HG03175 (cell line): ENCODE measurements around the gene TCFL5.
A peak's percentile ranks its signal among the peaks of the same experiment; 100 is the strongest.
"Not testable (repeated sequence)": the region's sequence is repeated elsewhere in the genome, so short reads cannot be mapped to it uniquely, and the experiment has no call there.

Source experiments
- ATAC-seq: cut with Tn5 transposase; IDR thresholded peaks from one replicate; pipeline ENCODE4 v1.9.1; 2021; ENCODE audit warnings: mild to moderate bottlenecking, moderate library complexity; ENCODE audit not compliant: unreplicated experiment

TCFL5 gene

DNA sequence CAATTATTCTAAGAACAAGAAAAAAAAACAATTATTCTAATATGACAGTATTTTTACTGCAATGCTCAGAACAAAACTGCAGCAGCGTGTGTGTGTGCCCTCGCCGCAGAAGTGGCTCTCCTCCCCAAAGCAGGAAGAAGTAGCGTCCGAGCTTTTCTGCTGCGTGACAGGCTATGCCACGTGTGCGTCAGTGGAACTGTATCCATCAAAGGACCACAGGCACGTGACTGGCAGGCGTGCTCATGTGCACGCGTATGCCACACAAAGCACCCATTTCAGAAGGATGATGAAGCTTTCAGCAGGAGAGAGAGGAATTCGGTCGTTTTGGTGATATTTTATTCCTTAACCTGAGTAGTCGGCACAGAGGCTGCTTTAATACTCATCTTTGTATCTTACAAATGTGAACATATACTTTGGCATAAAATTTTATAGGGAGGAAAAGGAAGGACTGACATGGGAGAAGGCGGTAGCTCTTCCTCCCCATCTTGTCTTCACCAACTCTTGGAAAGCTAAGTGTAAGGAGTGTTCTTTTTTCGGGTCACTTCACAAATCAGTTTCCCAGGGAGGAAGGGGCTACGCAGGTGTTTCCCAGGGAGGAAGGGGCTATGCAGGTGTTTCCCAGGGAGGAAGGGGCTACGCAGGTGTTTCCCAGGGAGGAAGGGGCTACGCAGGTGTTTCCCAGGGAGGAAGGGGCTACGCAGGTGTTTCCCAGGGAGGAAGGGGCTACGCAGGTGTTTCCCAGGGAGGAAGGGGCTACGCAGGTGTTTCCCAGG is 3.4 kb downstream of the TCFL5 start:
- no peak for ATAC-seq

DNA sequence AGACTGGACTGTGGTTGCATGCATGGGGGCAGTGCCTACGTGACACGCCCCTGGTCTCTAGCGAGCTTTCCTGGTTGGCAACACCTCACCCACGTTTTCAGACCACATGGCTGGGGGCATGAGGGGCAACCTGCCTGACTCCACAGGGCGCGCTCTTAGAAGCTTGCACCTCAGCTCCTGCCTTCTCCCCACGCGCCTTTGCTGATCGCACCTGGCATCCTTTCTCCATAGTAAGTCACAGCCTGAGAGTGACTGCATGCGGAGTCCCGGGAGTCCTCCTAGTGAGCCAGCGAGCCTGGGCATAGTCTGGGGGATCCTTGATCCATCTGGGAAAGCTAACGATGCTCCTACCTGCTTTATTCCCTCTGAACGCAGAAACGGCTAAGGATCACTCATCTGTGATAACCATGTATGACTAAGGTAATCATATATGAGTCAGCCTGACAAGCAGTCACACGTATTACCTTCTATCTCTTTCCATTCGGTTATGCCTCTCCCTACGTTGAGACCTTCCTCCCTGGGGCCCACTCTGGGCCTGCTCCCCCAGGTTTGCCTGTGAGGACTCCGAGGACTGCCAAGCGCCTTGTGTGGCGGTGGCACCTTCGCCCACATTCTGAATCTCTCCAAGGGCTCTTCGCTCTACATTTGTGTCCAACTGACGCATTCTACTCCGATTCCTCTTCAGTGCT is 4.5 kb downstream of the TCFL5 start:
- no peak for ATAC-seq

DNA sequence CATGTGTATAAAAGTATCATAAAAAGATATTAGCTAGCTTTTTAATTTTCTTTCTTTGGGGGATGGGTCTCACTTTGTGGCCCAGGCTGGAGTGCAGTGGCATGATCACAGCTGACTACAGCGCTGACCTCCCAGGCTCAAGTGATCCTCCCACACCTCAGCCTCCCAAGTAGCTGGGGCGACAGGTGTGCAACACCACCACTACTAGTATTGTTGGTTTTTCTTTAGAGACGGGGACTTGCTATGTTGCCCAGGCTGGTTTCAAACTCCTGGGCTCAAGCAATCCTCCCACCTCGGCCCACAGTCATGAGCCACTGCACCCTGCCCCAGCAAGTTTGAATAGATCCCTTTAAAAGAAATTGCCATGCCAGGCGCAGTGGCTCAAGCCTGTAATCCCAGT is 6.5 kb downstream of the TCFL5 start:
- no peak for ATAC-seq

DNA sequence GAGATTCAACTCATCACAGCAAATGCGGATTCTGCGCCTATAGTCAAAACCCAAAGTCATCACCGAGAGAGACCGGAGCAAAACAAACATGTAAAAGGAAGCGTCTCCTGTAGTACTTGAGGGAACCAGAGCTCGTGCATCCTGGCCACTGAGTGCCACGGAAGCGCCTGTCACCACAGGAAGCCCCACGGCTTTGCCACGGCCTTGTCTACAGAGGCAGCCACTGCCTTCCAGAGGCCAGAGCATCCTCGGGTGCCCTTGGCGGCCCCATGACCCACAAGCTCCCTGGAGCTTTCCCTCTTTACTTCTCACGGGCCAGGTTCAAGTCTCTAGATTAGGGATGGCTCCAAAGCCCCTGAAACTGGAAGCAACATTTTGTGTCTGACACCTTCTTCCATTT is 7.5 kb downstream of the TCFL5 start:
- ATAC-seq, result no peak

- ATAC-seq, result not testable (repeated sequence)
Measured at GRCh38 chr20:62853304-62853703, 8.3 kb downstream of the TCFL5 start.

GRCh38 chr20:62852841-62853240 is 8.8 kb downstream of the TCFL5 start:
- ATAC-seq, result no peak

GRCh38 chr20:62852196-62852595 is 9.4 kb downstream of the TCFL5 start:
- ATAC-seq, result no peak

DNA sequence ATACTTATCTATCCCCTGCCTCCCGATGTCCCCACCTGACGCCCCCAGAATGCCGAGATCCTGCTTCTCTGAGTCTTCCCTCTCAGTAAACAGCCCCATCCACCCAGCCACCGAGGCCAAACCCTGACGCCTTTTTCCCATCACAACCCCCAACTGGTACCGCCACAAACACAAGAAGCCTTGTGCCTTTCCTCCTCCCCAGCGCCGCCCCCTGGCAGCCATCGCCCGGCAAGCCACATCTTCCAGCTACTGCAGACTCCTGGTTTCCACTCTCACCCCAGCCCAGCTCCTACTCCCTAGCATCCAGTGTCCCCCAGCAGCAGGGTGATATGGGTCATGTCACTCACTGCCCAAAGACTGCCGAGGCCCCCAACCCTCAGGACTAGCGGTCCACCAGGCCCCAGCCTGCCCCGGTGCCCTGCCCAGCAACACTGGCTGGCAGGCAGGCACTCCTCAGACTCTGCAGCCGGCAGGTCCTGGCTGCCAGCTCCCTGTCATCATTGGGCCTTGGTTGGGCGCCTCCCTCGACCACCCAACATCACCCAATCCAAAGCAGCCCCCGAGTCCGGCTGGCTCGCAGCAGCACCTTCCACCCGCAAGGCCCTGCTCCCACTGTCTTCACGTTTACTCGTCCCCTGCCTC is 11.2 kb downstream of the TCFL5 start:
- no peak for ATAC-seq

DNA sequence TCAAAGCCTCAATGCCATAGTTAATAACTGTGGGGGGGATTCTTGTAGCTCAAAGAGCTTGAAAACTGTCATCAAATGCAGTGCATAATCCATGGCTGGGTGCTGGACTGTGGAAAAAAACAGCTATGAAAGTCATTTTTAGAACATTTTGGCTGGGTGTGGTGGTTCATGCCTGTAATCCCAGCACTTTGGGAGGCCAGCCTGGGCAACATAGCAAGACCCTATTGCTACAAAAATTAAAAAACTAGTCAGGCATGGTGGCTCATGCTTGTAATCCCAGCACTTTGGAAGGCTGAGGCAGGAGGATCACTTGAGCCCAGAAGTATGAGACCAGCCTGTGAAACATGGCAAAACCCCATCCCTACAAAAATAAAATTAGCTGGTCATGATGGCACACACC is 12.2 kb downstream of the TCFL5 start:
- no peak for ATAC-seq

DNA sequence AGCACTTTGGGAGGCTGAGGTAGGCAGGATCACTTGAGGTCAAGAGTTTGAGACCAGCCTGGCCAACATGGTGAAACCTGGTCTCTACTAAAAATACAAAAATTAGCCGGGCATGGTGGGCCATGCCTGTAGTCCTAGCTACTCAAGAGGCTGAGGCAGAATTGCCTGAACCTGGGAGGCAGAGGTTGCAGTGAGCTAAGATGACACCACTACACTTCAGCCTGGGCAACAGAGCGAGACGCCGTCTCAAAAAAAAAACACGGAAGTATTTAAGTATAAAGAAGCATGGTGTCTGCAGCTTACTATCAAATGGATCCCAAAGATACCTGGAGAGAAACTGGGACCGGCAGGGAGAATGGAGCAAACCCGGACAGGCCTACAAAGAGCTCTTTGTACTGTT is 12.7 kb downstream of the TCFL5 start:
- ATAC-seq, result not testable (repeated sequence)

- ATAC-seq, result no peak
Measured at GRCh38 chr20:62846166-62846890, 15.3 kb downstream of the TCFL5 start.

DNA sequence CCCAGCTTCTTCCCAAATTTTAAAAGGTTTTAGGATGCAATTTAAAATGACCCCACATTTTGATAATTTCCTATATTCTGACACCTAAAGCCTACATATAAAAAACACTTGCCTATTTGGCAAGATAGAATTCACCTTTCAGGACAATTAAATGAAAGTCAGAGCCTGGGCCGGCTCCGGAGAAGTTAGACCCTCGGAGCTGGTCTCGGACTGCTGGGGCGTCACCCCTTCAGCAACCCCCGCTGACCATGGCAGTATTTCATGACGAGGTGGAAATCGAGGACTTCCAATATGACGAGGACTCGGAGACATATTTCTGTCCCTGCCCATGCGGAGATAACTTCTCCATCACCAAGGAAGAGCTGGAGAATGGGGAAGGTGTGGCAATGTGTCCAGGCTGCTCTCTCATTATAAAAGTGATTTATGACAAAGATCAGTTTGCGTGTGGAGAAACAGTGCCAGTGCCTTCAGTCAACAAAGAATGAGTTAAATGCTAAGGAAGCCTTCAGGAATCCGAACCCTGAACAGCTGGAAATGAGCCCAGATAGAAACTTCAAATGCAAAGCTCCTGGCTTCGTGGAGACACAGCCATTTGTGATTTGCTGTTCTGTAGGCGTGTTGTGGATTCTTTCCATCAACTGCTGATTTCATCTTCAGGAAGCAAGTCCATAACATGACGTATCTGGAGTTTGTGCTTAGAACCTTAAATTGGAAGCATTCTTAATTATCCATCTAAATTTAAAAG is 16.0 kb downstream of the TCFL5 start:
- ATAC-seq, result no peak

- no peak for ATAC-seq
Measured at GRCh38 chr20:62844182-62844581, 17.4 kb downstream of the TCFL5 start.

- no peak for ATAC-seq
Measured at GRCh38 chr20:62843656-62844055, 18.0 kb downstream of the TCFL5 start.

DNA sequence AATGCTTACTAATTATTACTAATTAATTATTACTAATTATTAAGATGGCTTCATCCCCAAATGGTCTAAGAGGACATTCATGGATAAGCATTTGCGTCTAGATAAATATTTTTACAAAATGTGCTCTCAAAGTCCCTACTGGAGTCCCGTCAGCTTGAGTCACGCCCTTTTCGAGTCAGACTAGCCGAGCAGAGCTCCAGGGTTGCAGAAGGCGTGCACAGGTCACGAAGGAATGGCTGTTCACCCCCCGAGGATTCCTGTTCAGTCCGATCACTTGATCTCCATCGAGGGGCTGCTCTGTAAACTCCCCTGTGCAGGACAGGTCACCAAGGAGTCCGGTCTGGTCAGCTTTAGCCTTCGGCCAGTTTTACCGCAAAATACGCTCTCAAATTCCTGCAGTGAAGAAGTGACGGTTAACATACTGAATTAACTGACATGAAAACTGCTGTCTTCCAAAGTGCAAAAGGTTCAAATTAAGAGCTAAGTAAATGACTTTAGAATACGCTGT is 19.9 kb downstream of the TCFL5 start:
- no peak for ATAC-seq

DNA sequence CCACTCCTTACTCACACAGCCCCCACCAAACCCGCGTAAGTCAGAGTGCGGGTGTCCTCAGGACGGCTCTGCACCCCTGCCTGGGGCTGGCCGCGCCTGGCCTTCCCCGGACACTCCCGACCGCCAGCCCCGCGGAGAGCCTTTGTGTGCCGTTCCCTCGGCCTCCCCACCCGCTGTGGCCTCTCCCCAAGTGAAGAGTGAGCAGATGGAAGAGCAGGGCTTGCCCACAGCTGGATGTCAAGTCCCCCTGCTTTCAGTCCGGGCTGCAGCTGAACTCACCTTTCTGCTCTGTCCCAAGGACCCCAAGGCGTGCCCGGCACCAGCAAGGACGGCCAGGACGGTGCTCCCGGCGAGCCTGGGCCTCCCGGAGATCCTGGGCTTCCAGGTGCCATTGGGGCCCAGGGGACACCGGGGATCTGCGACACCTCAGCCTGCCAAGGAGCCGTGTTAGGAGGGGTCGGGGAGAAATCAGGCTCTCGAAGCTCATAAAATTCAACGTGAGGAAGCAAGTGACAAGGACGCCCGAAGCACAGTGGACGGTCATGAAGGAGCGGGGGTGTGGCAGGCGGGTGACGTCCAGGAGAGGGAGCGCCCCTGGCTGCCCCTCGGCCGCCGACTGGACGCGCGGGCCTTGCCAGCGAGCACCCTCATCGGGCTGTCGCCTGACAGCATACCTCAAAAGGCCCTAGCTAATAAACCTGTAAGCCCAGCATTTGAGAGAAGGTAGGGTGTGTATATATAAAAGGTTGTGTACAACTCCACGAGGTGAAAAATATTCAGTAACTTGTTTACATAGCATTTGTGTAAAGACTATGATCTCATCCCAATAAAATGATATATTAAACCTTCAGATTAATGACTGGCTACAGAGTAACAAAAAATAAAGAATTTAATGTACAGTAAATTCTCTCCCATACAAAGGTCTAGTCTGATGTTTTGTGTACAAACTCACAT is 21.1 kb downstream of the TCFL5 start:
- ATAC-seq, result no peak

- no peak for ATAC-seq
Measured at GRCh38 chr20:62839816-62840215, 21.8 kb downstream of the TCFL5 start.

DNA sequence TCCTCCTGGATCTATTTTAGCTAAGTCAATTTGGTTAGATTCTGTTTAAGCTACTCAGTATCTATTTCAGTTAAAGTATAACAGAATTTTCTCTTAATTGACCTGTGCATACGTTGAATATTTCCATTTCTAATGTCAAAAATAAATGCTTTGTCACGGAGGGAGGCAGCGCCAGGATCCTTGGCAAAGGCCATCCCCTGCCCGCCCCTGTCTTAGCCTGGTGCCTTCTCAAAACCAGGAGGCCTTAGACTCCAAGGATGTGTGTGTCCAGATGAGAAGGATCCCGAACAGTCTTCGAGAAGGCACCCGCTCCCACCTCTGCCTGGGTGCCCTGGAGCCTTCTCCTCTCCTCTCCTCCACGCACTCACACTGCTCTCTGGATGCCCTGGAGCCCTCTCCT is 22.4 kb downstream of the TCFL5 start:
- ATAC-seq, result no peak

GRCh38 chr20:62838128-62838891 is 23.3 kb downstream of the TCFL5 start:
- peak; percentile 89 for ATAC-seq
